Choroid plexus epithelial cell (primary cell): ENCODE measurements around the gene NFIC.
"Not testable (repeated sequence)": the region's sequence is repeated elsewhere in the genome, so short reads cannot be mapped to it uniquely, and the experiment has no call there.

Experiments used
- DNase-seq: peaks from one replicate; pipeline ENCODE4 v3.0.0-alpha.2; 2010; ENCODE audit warnings: low read depth
- H3K4me3 ChIP-seq: 2 replicates; pipeline ENCODE4 v1.5.1; 2011; ENCODE audit warnings: low read depth, mild to moderate bottlenecking, control low read depth, low read length, moderate library complexity
- TF ChIP-seq, protein P1 (sequence below): conservative IDR thresholded peaks from 2 replicates; pipeline ENCODE4 v1.5.1; 2011; ENCODE audit warnings: low read depth, mild to moderate bottlenecking, control low read depth, inconsistent platforms, low read length, moderate library complexity

NFIC gene

DNA sequence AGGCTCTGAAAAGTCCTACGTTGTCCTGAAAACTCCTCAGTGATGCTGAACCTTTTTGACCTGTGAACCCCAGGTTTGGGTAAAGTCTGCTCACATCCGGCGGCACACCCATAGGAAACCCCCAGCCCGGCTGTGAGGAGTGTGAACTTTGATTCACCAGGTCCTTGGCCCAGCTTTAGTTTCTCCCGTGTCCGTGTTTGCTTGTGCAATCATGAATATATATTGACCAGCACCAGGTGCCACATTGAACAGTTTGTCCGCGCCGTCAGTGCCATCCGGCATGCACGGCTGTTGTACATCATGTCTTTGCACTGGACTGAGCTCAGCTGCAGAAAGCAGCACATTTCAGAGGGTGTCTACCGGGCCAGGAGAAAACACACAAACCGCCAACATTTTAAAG is 45.3 kb downstream of the NFIC start:
- no peak for DNase-seq
- TF ChIP-seq, protein P1, sequence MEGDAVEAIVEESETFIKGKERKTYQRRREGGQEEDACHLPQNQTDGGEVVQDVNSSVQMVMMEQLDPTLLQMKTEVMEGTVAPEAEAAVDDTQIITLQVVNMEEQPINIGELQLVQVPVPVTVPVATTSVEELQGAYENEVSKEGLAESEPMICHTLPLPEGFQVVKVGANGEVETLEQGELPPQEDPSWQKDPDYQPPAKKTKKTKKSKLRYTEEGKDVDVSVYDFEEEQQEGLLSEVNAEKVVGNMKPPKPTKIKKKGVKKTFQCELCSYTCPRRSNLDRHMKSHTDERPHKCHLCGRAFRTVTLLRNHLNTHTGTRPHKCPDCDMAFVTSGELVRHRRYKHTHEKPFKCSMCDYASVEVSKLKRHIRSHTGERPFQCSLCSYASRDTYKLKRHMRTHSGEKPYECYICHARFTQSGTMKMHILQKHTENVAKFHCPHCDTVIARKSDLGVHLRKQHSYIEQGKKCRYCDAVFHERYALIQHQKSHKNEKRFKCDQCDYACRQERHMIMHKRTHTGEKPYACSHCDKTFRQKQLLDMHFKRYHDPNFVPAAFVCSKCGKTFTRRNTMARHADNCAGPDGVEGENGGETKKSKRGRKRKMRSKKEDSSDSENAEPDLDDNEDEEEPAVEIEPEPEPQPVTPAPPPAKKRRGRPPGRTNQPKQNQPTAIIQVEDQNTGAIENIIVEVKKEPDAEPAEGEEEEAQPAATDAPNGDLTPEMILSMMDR: no peak
- no peak overlapping the region for H3K4me3 ChIP-seq

DNA sequence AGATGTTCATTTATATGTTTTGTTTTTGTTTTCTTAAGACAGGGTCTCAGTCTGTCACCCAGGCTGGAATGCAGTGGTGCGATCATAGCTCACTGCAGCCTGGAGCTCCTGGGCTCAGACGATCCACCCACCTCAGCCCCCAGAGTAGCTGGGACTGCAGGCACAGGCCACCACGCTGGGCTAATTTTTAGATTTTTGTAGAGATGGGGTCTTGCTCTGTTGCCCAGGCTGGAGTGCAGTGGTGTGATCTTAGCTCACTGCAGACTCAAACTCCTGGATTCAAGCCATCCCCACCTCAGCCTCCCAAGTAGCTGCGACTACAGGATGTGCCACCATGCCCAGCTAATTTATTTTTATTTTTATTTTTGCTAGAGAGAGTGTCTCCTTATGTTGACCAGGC is 45.7 kb downstream of the NFIC start:
- no peak for DNase-seq
- no peak overlapping the region for H3K4me3 ChIP-seq
- TF ChIP-seq, protein P1: no peak

DNA sequence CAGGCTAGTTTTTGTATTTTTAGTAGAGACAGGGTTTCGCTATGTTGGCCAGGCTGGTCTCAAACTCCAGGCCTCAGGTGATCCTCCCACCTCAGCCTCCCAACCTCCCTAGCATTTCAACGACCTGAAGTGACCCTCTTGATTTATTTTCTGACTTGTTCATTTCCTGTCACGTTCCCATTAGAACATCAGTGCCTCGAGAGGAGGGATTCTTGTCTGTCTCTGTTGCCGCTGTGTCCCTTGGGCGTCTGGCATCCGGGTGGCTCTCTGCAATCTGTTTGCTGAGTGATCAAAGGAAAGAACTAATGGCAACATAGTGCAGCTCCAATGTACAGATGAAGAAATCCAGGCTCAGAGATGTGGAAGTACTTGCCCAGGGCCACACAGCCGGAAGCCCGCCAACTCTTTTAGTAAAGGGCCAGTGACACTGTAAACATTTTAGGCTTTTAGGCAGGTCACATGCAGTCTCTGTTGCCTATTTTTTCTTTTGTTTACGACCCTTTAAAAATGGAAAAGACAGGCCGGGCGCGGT is 47.5 kb downstream of the NFIC start:
- TF ChIP-seq, protein P1: no peak
- no peak overlapping the region for H3K4me3 ChIP-seq
- no peak for DNase-seq

DNA sequence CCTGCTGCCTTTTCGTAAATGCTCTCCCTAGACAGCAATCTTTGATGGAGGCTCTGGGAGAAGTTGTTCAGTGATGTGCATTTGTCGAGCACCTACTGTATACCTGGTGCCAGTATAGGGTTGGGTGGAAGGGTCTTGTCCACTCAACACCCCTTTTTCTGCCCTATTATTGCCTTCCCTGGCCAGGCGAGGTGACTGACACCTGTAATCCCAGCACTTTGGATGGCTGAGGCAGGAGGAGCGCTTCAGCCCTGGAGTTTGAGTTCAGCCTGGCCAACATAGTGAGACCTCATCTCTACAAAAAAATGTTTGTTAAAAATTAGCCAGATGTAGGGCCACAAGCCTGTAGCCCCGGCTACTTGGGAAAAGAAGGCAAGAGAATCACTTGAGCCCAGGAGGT is 49.3 kb downstream of the NFIC start:
- DNase-seq: no peak
- no peak overlapping the region for H3K4me3 ChIP-seq
- TF ChIP-seq, protein P1: no peak

DNA sequence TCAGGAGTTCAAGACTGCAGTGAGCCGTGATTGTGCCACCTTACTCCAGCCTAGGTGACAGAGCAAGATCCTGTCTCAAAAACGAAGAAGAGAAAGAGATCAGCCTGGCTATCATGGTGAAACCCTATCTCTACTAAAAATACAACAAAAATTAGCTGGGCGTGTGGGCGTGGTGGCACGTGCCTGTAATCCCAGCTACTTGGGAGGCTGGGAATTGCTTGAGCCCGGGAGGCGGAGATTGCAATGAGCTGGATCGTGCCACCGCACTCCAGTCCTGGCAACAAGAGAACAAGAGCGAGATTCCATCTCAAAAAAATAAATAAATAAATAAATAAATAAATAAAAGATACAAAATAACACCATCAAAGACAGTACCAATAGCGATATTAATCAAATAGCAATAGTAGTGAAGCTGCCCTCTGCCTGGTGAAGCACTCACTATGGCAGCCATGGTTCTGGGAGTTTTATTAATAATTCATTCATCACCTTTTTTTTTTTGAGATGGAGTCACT is 53.9 kb downstream of the NFIC start:
- H3K4me3 ChIP-seq: no peak overlapping the region
- DNase-seq: no peak
- TF ChIP-seq, protein P1: no peak

DNA sequence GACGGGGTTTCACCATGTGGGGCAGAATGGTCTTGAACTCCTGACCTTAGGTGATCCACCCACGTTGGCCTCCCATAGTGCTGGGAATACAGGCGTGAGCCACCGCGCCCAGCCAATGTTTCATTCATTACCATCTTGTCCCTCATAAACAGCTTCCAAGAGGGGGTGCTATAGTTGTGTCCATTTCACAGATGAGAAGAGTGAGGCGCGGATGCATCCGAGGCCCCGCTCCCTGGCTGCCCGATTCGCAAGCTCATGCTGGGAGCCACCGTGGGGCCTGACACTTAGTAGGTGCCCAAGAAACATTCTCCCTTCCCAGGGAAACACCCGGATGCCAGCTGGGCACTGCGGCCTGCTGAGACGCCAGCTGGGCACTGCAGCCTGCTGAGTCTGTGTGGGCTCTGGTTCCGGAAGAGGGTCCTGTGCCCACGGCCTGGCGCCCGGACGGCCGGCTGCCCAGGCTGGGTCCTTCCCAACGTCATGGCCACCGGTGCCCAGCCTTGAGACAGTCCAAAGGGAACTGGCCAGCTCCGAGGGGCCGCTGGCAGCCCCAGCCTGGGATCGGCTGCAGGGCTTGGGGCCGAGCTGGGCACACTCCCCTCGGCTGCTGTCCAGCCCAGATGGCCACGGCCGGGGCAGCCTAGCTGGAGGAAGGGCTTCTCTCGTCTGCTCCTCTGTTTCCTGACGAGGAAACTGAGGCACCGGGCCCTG is 54.7 kb downstream of the NFIC start:
- TF ChIP-seq, protein P1: no peak
- H3K4me3 ChIP-seq: no peak overlapping the region
- no peak for DNase-seq

DNA sequence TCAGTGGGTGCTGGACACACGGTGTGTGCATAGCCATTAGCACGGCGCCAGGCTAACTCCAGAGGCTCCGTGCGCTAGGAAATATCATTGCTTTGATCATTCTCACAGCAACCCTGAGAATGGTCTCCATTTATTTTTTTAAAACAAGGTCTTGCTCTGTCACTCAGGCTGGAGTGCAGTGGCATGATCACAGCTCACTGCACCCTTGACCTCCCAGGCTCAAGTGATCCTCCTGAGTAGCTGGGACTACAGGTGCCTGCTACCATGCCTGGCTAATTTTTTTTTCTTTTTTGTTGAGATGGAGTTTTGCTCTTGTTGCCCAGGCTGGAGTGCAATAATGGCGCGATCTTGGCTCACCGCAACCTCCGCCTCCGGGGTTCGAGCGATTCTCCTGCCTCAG is 55.3 kb downstream of the NFIC start:
- not testable (repeated sequence) for H3K4me3 ChIP-seq, DNase-seq
